GM12874 (cell line): ENCODE measurements around the gene MED13L.

Experiments
- TF ChIP-seq, protein P1 (sequence below): IDR thresholded peaks from 2 replicates; pipeline ENCODE4 v1.5.1; 2011; ENCODE audit warnings: low read depth, mild to moderate bottlenecking, control low read depth, low read length, moderate library complexity; ENCODE audit not compliant: insufficient read depth

Gene MED13L

DNA sequence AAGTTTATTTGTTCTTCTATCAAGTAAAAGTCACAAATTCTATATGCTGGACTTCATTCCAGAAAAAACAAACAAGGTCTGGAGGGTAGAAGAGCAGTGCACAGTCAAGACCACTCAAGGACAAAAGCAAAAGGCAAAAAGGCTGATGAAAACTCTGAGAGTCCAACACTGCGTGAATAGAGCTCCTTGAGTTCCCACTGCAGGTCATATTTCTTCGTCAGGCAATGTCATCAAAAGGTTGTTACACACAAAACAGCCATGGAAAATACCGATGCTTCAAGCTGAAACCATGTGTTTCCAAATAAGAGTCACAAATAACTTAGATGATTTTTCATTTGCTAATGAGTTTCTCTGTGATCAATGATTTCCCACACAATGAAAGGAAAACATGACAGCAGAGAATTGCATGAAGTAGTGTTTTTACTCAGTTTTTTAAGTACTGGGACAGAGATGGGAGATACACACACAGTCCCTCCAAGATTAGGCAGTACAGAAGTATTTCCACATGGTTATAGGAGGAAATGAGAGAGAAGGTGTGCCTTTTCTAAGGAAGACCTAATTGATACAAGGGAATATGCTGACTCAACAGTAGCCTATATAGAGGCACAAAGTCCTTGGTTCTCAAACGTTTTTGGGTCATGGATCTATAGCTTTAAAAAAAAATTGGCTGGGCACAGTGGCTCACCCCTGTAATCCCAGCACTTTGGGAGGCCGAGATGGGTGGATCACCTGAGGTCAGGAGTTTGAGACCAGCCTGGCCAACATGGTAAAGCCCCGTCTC lies 177.7 kb downstream of the MED13L start:
- TF ChIP-seq, protein P1, sequence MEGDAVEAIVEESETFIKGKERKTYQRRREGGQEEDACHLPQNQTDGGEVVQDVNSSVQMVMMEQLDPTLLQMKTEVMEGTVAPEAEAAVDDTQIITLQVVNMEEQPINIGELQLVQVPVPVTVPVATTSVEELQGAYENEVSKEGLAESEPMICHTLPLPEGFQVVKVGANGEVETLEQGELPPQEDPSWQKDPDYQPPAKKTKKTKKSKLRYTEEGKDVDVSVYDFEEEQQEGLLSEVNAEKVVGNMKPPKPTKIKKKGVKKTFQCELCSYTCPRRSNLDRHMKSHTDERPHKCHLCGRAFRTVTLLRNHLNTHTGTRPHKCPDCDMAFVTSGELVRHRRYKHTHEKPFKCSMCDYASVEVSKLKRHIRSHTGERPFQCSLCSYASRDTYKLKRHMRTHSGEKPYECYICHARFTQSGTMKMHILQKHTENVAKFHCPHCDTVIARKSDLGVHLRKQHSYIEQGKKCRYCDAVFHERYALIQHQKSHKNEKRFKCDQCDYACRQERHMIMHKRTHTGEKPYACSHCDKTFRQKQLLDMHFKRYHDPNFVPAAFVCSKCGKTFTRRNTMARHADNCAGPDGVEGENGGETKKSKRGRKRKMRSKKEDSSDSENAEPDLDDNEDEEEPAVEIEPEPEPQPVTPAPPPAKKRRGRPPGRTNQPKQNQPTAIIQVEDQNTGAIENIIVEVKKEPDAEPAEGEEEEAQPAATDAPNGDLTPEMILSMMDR = no peak

DNA sequence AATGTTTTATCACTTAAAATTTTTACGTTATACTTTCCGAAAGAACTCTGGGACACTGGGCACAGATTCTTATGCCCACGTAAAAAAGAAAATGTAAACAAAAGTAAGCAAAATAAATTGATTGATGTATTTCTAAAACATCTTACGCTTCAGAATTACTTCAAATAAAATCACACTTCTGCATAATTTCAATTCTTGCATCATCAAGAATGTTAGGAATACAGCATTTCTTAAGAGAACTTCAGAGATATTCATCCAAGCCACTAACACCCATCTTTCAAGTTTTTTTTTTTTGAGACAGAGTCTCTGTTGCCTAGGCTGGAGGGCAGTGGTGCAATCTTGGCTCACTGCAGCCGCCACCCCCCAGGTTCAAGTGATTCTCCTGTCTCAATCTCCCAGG lies 180.6 kb downstream of the MED13L start:
- TF ChIP-seq, protein P1 = no peak

DNA sequence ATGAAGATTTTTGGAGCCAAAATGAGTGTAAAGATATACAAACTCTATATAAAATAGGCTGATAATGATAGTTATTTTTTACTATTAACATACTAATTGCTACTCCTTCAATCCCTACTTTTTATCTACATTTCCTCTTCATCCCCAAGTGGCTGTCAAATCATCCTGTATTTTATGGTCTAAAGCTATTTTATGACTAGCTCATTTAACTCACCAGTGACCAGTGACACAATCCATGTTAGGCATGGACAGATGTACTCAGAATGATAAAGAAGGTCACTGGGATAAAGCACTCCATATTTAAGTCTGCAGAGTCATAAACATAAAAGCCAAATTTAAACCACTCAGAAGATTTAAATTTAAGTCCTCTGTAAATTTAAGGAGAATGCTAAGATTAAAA lies 183.0 kb downstream of the MED13L start:
- TF ChIP-seq, protein P1 = no peak

DNA sequence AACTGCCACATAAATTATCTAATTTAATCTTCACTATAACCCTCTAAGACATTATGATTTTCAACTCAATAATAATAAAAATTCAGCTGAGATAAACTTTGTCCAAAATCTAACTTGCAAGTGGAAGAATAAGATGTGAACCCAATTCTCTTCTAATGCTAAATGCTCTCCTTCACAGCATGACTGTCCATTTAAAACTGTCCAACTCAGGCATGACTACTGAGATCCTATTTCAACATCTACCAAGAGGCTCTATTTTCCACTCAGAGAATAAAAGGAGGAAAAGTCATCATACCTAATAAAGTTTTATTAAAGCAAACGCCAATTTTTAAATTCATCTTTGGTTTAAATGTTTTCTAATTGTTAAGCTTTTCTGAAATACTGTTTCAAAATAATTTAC lies 183.6 kb downstream of the MED13L start:
- TF ChIP-seq, protein P1 = no peak

DNA sequence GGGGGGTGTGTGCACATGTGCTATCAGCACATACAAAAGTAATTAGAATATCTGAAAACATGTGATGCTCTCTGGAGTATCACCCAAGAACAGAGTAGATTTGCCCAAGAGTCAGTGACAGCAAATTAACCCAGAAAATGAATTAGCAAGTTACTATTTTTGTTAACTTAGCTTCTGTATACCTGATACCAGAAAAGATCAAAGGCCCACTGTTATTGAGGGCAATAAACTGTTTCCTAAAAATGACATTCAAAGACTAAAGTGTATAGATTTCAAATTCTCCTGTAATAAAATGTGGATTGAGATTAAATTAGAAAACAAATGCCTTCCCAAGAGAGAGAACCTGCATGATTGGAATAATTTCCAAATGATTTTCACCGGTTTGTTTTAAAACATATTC lies 184.7 kb downstream of the MED13L start:
- TF ChIP-seq, protein P1 = no peak

DNA sequence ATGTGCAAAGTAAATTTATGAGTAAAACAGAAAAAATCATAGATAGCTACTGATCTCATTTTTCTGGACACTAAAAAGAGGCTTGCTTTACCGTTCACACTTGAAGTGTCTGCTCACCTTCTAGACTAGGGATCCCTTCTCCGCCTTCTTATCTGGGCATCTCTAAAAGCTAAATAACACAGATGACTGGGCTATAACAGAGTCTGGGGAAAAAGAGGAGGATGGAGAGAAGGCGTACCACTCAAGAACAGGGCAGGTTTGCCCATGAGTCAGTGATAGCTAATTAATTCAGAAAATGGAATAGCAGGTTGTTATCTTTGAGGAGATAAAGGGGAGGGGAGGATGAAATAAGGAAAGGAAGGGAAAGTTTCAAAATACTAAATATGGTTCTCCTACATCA lies 185.3 kb downstream of the MED13L start:
- TF ChIP-seq, protein P1 = no peak

DNA sequence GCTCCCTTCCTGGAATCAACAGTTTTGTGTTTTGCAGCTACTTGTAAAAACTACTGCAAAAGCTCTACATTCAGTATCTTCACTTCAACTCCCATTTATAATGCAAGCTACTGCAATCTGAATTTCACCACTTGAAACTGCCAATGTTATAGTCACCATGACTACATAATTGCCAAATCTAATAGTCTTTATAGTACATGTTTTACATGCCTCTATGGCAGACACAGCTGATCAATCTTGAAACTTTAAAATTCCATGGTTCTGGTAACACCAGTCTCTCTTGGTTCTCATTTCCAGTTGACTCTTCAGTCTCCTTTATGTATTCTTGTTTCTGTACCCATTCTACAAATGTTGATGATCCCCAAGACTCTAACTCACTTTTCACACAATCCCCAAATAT lies 185.9 kb downstream of the MED13L start:
- TF ChIP-seq, protein P1 = no peak
